WTC11 (cell line): ENCODE data around the gene KCNMB3. TPM values are rescaled to one million over a fixed set of nuclear protein-coding genes. Genes with fewer than 3 reads are reported as not detected.

Experiments used
- ATAC-seq: fragments of 200-7000 bp; cut with Tn5 transposase; 2 replicates; pipeline ENCODE4 v1.10.0; 2021; ENCODE audit warnings: mild to moderate bottlenecking, moderate library complexity
- CTCF ChIA-PET: fragments of 300-600 bp; sonication (Branson Sonifier 250); formaldehyde crosslinking; loops from one replicate; lab custom pipeline; 2021; ENCODE audit warnings: antibody characterized with exemption; lab: Charles Lee
- POLR2A ChIA-PET: fragments of 350-600 bp; sonication (Branson Sonifier 250); formaldehyde crosslinking; loops from one replicate; lab custom pipeline; 2021; ENCODE audit warnings: antibody characterized with exemption; lab: Charles Lee
- DNase-seq: peaks from one replicate; pipeline ENCODE4 v3.0.0; 2021; ENCODE audit warnings: low spot score
- H3K27ac Mint-ChIP-seq: 2 replicates; pipeline ENCODE4 v1.8.0; 2021; ENCODE audit warnings: mixed read lengths
- H3K27me3 Mint-ChIP-seq: 2 replicates; pipeline ENCODE4 v1.8.0; 2021; ENCODE audit warnings: low read depth, mild to moderate bottlenecking, moderate library complexity, mixed read lengths
- H3K36me3 Mint-ChIP-seq: 2 replicates; pipeline ENCODE4 v1.8.0; 2021; ENCODE audit warnings: mixed read lengths
- H3K4me1 Mint-ChIP-seq: 2 replicates; pipeline ENCODE4 v1.8.0; 2022; ENCODE audit warnings: mixed read lengths
- H3K4me3 Mint-ChIP-seq: 2 replicates; pipeline ENCODE4 v1.8.0; 2021; ENCODE audit warnings: mild to moderate bottlenecking, moderate library complexity, mixed read lengths
- H3K9me3 Mint-ChIP-seq: 2 replicates; pipeline ENCODE4 v1.8.0; 2021; ENCODE audit warnings: mixed read lengths
- CBFB ChIP-seq: sonication (generic); formaldehyde crosslinking; IDR thresholded peaks from 2 replicates; pipeline ENCODE4 v1.8.1; 2022; ENCODE audit warnings: mild to moderate bottlenecking, low read depth, missing genetic modification reagents
- EMX1 ChIP-seq: fragments of 250-450 bp; sonication (Bioruptor Pico); IDR thresholded peaks from 2 replicates; pipeline ENCODE4 v1.8.0; 2021; ENCODE audit warnings: mild to moderate bottlenecking
- FOXP1 ChIP-seq: sonication (generic); formaldehyde crosslinking; IDR thresholded peaks from 2 replicates; pipeline ENCODE4 v1.8.0; 2022; ENCODE audit warnings: missing genetic modification reagents, mild to moderate bottlenecking, moderate library complexity, borderline replicate concordance
- GABPB1 ChIP-seq: sonication (generic); formaldehyde crosslinking; IDR thresholded peaks from 2 replicates; pipeline ENCODE4 v1.8.1; 2023; ENCODE audit warnings: mild to moderate bottlenecking, missing genetic modification reagents
- HMGA2 ChIP-seq: fragments of 250-450 bp; sonication (Bioruptor Pico); IDR thresholded peaks from 2 replicates; pipeline ENCODE4 v1.4.0; 2021; ENCODE audit warnings: mild to moderate bottlenecking, moderate library complexity
- JUN ChIP-seq: sonication (generic); formaldehyde crosslinking; IDR thresholded peaks from 2 replicates; pipeline ENCODE4 v1.8.0; 2023; ENCODE audit warnings: mild to moderate bottlenecking, missing genetic modification reagents
- KAT7 ChIP-seq: sonication (generic); formaldehyde crosslinking; IDR thresholded peaks from 2 replicates; pipeline ENCODE4 v1.8.1; 2023; ENCODE audit warnings: missing genetic modification reagents, mild to moderate bottlenecking, borderline replicate concordance
- NFYB ChIP-seq: sonication (generic); formaldehyde crosslinking; conservative IDR thresholded peaks from 2 replicates; pipeline ENCODE4 v1.8.0; 2022; ENCODE audit warnings: low read depth, missing genetic modification reagents
- NR1H2 ChIP-seq: sonication (generic); formaldehyde crosslinking; IDR thresholded peaks from 2 replicates; pipeline ENCODE4 v1.9.0; 2021; ENCODE audit warnings: mild to moderate bottlenecking, moderate library complexity, missing genetic modification reagents
- TP53 ChIP-seq: sonication (generic); formaldehyde crosslinking; IDR thresholded peaks from 2 replicates; pipeline ENCODE4 v1.8.1; 2023; ENCODE audit warnings: mild to moderate bottlenecking, missing genetic modification reagents
- ZNF263 ChIP-seq: sonication (generic); formaldehyde crosslinking; IDR thresholded peaks from 2 replicates; pipeline ENCODE4 v1.8.1; 2022; ENCODE audit warnings: low read depth, mild to moderate bottlenecking, moderate library complexity, missing genetic modification reagents
- total RNA-seq: library from RNA; stranded (reverse); gene quantifications from 3 replicates; pipeline ENCODE4 v1.2.3, GENCODE V29; 2021

Gene KCNMB3
- total RNA-seq, 1 experiment from 2014 or later, result 1.7 TPM

DNA sequence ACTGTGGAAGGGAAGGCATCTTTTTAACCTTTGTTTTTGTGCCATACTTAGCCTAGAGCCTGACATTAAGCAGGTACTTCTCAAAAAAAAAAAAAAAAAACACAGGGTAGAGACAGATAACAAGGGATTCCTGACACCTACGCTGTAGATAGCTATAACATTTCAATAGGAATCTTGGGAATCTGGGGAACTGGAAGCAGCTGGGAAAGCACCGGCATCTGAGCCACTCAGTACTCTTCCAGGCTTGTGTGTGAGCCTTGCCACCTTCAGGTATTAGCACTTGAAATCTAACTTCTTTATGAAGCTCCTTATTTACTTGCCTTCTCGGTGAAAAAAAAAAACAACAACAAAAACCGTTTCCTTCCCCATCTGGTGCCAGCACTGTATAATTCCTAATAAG lies 56.0 kb downstream of the KCNMB3 start:
- TF ChIP-seq NR1H2 (CRISPR knock-in tag) (no peak), JUN (CRISPR knock-in tag) (no peak), HMGA2 (CRISPR knock-in tag) (no peak), EMX1 (no peak), TP53 (CRISPR knock-in tag) (no peak), NFYB (no peak), CBFB (CRISPR knock-in tag) (no peak), FOXP1 (CRISPR knock-in tag) (no peak), ZNF263 (no peak), KAT7 (CRISPR knock-in tag) (no peak), GABPB1 (CRISPR knock-in tag) (no peak)
- ATAC-seq (peak; percentile 77), DNase-seq (peak; percentile 17)
- CTCF ChIA-PET, result interaction anchor here (0.7 to 0.9 kb wide), 2 partner anchors 9 to 173 kb away, joined by 3 to 4 read pairs; no protein-coding TSS in a partner anchor
- POLR2A ChIA-PET, result interaction anchor here (0.7 kb wide), 1 partner anchor 152 kb away, joined by 6 read pairs; no protein-coding TSS in a partner anchor
- no peaks in the 10 kb centered on the region for H3K9me3 Mint-ChIP-seq
- H3K4me1 Mint-ChIP-seq, result peaks cover 50% of the 10 kb centered on the region
- H3K36me3 Mint-ChIP-seq, result peaks cover 3% of the 10 kb centered on the region; the same call in 1 of the 2 replicates
- peak overlapping the region; percentile 91 for H3K27ac Mint-ChIP-seq
- no peak overlapping the region for H3K4me3 Mint-ChIP-seq
- H3K27me3 Mint-ChIP-seq, result no peaks in the 10 kb centered on the region

Other genes with a start within 250 kb of the KCNMB3 start
- 19.8 to 24.1 TPM (median 20.1 TPM) in 3 replicates for gene ZMAT3, start 179.3 kb downstream of the KCNMB3 start, total RNA-seq
- 9.4 to 10.5 TPM (median 10.1 TPM) in 3 replicates for gene PIK3CA, start 102.8 kb downstream of the KCNMB3 start, total RNA-seq
- 32.3 to 34.8 TPM (median 33.4 TPM) in 3 replicates for gene ZNF639, start 71.9 kb upstream of the KCNMB3 start, total RNA-seq
- 40.7 to 46.6 TPM (median 42.7 TPM) in 3 replicates for gene MFN1, start 96.6 kb upstream of the KCNMB3 start, total RNA-seq
- gene GNB4, start 200.4 kb upstream of the KCNMB3 start, total RNA-seq, result 33.8 to 38.2 TPM (median 36.7 TPM) in 3 replicates